Measurements from ENCODE around the gene FOXO3.

FOXO3 gene

GRCh38 chr6:108699290-108700041, 138.7 kb downstream of the FOXO3 start:
- H3K4me3 ChIP-seq (ENCODE audit: low read depth, low read length) = no peak overlapping the region
- DNase-seq (ENCODE audit: low read depth, low spot score) = no peak
- ChIA-PET POLR2A (no interaction called here), CTCF (no interaction called here)
- TF ChIP-seq, protein P1, sequence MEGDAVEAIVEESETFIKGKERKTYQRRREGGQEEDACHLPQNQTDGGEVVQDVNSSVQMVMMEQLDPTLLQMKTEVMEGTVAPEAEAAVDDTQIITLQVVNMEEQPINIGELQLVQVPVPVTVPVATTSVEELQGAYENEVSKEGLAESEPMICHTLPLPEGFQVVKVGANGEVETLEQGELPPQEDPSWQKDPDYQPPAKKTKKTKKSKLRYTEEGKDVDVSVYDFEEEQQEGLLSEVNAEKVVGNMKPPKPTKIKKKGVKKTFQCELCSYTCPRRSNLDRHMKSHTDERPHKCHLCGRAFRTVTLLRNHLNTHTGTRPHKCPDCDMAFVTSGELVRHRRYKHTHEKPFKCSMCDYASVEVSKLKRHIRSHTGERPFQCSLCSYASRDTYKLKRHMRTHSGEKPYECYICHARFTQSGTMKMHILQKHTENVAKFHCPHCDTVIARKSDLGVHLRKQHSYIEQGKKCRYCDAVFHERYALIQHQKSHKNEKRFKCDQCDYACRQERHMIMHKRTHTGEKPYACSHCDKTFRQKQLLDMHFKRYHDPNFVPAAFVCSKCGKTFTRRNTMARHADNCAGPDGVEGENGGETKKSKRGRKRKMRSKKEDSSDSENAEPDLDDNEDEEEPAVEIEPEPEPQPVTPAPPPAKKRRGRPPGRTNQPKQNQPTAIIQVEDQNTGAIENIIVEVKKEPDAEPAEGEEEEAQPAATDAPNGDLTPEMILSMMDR (IDR thresholded peaks at IDR 0.05; ENCODE audit: insufficient read depth, low read length, missing control alignments) = no peak

DNA sequence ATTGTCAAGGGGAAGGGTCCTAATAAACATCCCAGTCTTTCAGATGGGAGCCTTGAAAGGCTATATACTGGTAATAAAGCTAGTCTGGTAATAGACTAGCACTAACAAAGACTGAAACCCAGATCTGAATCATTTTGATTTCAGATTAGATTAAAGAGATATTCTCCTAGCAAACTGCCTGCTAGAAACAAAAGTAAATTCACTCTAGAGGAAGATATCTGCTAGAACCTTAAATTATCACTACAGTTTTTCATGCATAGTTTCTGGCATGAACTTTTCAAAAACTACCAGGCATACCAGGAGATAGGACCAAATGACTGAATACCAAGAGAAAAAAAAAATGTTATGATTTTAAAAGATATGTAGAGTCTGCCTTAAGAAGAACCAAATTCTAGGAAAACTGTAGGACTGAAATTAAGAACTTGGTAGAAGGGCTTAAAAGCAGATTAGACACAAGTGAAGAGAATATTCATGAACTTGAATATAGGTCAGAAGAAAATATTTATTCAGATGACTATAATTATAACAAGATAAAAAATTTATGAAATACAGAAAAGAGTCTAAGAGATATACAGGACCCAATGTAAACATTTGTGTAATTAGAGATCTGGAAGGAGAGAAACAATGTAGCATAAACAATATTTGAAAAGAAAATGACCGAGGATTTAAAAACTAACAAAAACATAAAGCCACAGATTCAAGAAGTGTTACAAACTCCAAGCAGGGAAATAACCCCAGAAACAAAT, 141.6 kb downstream of the FOXO3 start:
- ChIA-PET CTCF (no interaction called here), POLR2A (no interaction called here)
- DNase-seq (ENCODE audit: low read depth, low spot score) = no peak
- TF ChIP-seq, protein P1 (IDR thresholded peaks at IDR 0.05; ENCODE audit: insufficient read depth, low read length, missing control alignments) = no peak
- no peak overlapping the region for H3K4me3 ChIP-seq (ENCODE audit: low read depth, low read length)

DNA sequence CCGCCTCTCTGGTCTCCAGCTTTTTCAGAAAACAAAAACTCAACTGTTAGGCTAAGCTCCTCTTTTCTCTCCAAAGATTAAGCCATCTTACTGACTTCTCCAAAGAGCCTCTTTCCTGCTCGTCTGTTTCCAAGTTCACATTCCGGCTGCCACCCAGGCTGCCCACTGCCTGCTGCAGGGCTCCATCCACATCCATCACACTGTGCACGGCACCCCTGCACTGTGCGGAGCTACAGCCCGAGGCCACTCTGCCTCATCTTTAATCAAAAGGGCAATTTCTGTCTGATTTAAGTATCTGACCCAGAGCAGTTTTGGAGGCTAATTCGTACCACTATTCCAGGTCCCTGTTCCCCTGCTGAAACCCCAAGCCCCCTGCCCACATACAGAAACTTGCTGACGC, 145.9 kb downstream of the FOXO3 start:
- H3K4me3 ChIP-seq (ENCODE audit: low read depth, low read length) = no peak overlapping the region
- TF ChIP-seq, protein P1 (IDR thresholded peaks at IDR 0.05; ENCODE audit: insufficient read depth, low read length, missing control alignments) = no peak
- no peak for DNase-seq (ENCODE audit: low read depth, low spot score)
- POLR2A ChIA-PET = no interaction called here
- CTCF ChIA-PET = no interaction called here

DNA sequence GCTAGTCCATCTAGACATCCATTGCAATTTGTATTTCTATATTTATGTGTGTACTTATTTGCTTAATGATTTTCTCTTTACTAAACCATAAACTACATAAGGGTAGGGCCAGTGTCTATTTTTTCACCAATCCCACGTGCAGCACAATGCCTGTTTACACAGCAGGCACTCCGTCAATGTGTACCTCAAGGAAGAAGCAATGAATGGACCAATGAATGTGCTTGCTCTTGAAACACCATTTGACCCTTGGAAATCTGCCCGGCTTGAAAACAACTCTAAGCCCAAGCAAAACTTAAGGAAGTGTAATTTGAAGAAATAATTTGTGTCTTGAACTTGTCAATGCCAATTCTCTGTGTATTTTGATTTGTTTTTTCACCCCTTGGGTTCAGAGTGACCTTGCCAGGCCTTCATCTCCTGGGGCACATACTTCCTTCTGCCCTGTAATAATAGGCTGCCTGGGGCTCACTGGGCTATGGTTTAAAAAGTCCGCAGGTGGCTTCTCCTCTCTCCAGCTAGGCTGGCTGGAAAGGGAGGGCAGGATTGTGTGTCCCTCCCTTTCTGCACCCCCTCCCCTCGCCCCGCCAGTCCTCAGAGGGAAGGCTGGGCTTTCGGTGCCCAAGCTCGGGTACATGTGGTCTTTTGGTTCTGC, 146.7 kb downstream of the FOXO3 start:
- POLR2A ChIA-PET = no interaction called here

GRCh38 chr6:108710030-108710429, 149.3 kb downstream of the FOXO3 start:
- no peak overlapping the region for H3K4me3 ChIP-seq (ENCODE audit: low read depth, low read length)
- no peak for DNase-seq (ENCODE audit: low read depth, low spot score)
- POLR2A ChIA-PET = no interaction called here
- TF ChIP-seq, protein P1 (IDR thresholded peaks at IDR 0.05; ENCODE audit: insufficient read depth, low read length, missing control alignments) = no peak
- CTCF ChIA-PET = no interaction called here

More for the DNA sequence above, 146.7 kb downstream of the FOXO3 start:
- DNase-seq (ENCODE audit: low read depth, low spot score) = no peak
- TF ChIP-seq, protein P1 (IDR thresholded peaks at IDR 0.05; ENCODE audit: insufficient read depth, low read length, missing control alignments) = no peak
- no peak overlapping the region for H3K4me3 ChIP-seq (ENCODE audit: low read depth, low read length)
- CTCF ChIA-PET = no interaction called here

GRCh38 chr6:108710551-108710950, 149.8 kb downstream of the FOXO3 start:
- POLR2A ChIA-PET = no interaction called here
- CTCF ChIA-PET = no interaction called here
- no peak for DNase-seq (ENCODE audit: low read depth, low spot score)
- H3K4me3 ChIP-seq (ENCODE audit: low read depth, low read length) = no peak overlapping the region
- TF ChIP-seq, protein P1 (IDR thresholded peaks at IDR 0.05; ENCODE audit: insufficient read depth, low read length, missing control alignments) = no peak
